ENCODE data around the gene GRIFIN.

GRIFIN gene

GRCh38 chr7:2515424-2516193 is 39.4 kb upstream of the GRIFIN start:
- no peaks in the 10 kb centered on the region for H3K9me3 ChIP-seq (replicated peaks in 1 of 11)
- H3K27ac ChIP-seq: peak overlapping the region in 8 of 11 experiments; percentile 6 to 85 (median 47); a peak in 9 of 22 replicates
- TF ChIP-seq Cebpa-rat (IDR thresholded peaks at IDR 0.05): no peak
- H3K4me2 ChIP-seq: peak overlapping the region in 10 of 11 experiments; percentile 8 to 100 (median 96); a peak in 18 of 22 replicates
- peak overlapping the region in 6 of 11 experiments; percentile 12 to 45 (median 40); a peak in 6 of 22 replicates for H3K9ac ChIP-seq
- H3K27me3 ChIP-seq: no peaks in the 10 kb centered on the region
- no peak overlapping the region for H3K4me3 ChIP-seq
- peaks cover 0 to 10% (median 8%) of the 10 kb centered on the region in 11 experiments; a peak in 19 of 22 replicates for H4K20me1 ChIP-seq
- H3K36me3 ChIP-seq: no peaks in the 10 kb centered on the region
- peaks cover 54 to 87% (median 83%) of the 10 kb centered on the region in 10 experiments for H3K4me1 ChIP-seq

- Histone ChIP-seq H3K9ac (no peak overlapping the region), H3K4me3 (no peak overlapping the region), H3K27me3 (0 out of 22 replicates have a peak, but pooled peaks cover 0 to under 1% (median 0%) of the 10 kb centered on the region in 11 experiments), H4K20me1 (peaks cover 0 to 1% (median 0%) of the 10 kb centered on the region in 11 experiments; a peak in 2 of 22 replicates), H3K4me2 (peak overlapping the region in 7 of 11 experiments; percentile 87 to 100 (median 96); a peak in 4 of 22 replicates), H3K9me3 (replicated peaks in 1 of 11) (no peaks in the 10 kb centered on the region), H3K36me3 (no peaks in the 10 kb centered on the region), H3K27ac (peak overlapping the region in 2 of 11 experiments; percentile 82 to 96; a peak in 2 of 22 replicates), H3K4me1 (peaks cover 57 to 89% (median 87%) of the 10 kb centered on the region in 10 experiments)
- no peak for TF ChIP-seq Cebpa-rat (IDR thresholded peaks at IDR 0.05)
Measured at GRCh38 chr7:2514473-2515423, 38.5 kb upstream of the GRIFIN start.

GRCh38 chr7:2513702-2514101 is 37.5 kb upstream of the GRIFIN start:
- peak overlapping the region in 3 of 11 experiments; percentile 22 to 88 (median 29); a peak in 4 of 22 replicates for H3K9ac ChIP-seq
- peaks cover 0 to 6% (median 0%) of the 10 kb centered on the region in 11 experiments; a peak in 1 of 22 replicates for H3K27me3 ChIP-seq
- no peaks in the 10 kb centered on the region for H4K20me1 ChIP-seq
- peak overlapping the region in 7 of 11 experiments; percentile 31 to 99 (median 95); a peak in 12 of 22 replicates for H3K27ac ChIP-seq
- H3K36me3 ChIP-seq: no peaks in the 10 kb centered on the region
- no peak for TF ChIP-seq Cebpa-rat (IDR thresholded peaks at IDR 0.05)
- peaks cover 64 to 94% (median 91%) of the 10 kb centered on the region in 10 experiments for H3K4me1 ChIP-seq
- H3K4me3 ChIP-seq: no peak overlapping the region
- H3K4me2 ChIP-seq: peak overlapping the region in 10 of 11 experiments; percentile 88 to 98 (median 96); a peak in 19 of 22 replicates
- H3K9me3 ChIP-seq (replicated peaks in 1 of 11): no peaks in the 10 kb centered on the region

- Histone ChIP-seq H3K36me3 (no peaks in the 10 kb centered on the region), H3K9me3 (replicated peaks in 1 of 11) (no peaks in the 10 kb centered on the region), H3K4me1 (peaks cover 65 to 94% (median 91%) of the 10 kb centered on the region in 10 experiments), H3K9ac (peak overlapping the region in 8 of 11 experiments; percentile 82 to 90 (median 88); a peak in 17 of 22 replicates), H4K20me1 (no peaks in the 10 kb centered on the region), H3K27ac (peak overlapping the region in 9 of 11 experiments; percentile 88 to 99 (median 96); a peak in 17 of 22 replicates), H3K27me3 (peaks cover 0 to 6% (median 0%) of the 10 kb centered on the region in 11 experiments; a peak in 1 of 22 replicates), H3K4me3 (peak overlapping the region in 1 of 10 experiments; percentile 61; a peak in 3 of 20 replicates), H3K4me2 (peak overlapping the region; percentile 84 to 98 (median 95))
- TF ChIP-seq Cebpa-rat (IDR thresholded peaks at IDR 0.05): no peak
Measured at GRCh38 chr7:2512713-2513112, 36.5 kb upstream of the GRIFIN start.

- Histone ChIP-seq H3K4me3 (peak overlapping the region in 8 of 10 experiments; percentile 35 to 61 (median 51); a peak in 12 of 20 replicates), H3K9me3 (replicated peaks in 1 of 11) (no peaks in the 10 kb centered on the region), H3K4me1 (peaks cover 63 to 94% (median 91%) of the 10 kb centered on the region in 10 experiments), H3K4me2 (peak overlapping the region; percentile 84 to 98 (median 95)), H3K36me3 (no peaks in the 10 kb centered on the region), H3K27me3 (peaks cover 0 to 6% (median 0%) of the 10 kb centered on the region in 11 experiments; a peak in 1 of 22 replicates), H3K9ac (peak overlapping the region; percentile 15 to 90 (median 85); a peak in 19 of 22 replicates), H4K20me1 (no peaks in the 10 kb centered on the region), H3K27ac (peak overlapping the region; percentile 3 to 99 (median 95); a peak in 21 of 22 replicates)
- TF ChIP-seq Cebpa-rat (IDR thresholded peaks at IDR 0.05): no peak
Measured at GRCh38 chr7:2512179-2512661, 36.0 kb upstream of the GRIFIN start.

GRCh38 chr7:2511769-2512168 is 35.6 kb upstream of the GRIFIN start:
- Histone ChIP-seq H3K4me1 (peaks cover 58 to 94% (median 91%) of the 10 kb centered on the region in 10 experiments), H3K27me3 (peaks cover 0 to 6% (median 0%) of the 10 kb centered on the region in 11 experiments; a peak in 1 of 22 replicates), H3K9ac (peak overlapping the region; percentile 15 to 90 (median 85); a peak in 21 of 22 replicates), H3K27ac (peak overlapping the region; percentile 3 to 99 (median 95); a peak in 21 of 22 replicates), H3K9me3 (replicated peaks in 1 of 11) (no peaks in the 10 kb centered on the region), H3K4me2 (peak overlapping the region; percentile 84 to 98 (median 95)), H3K36me3 (no peaks in the 10 kb centered on the region), H4K20me1 (no peaks in the 10 kb centered on the region), H3K4me3 (peak overlapping the region in 9 of 10 experiments; percentile 5 to 61 (median 51); a peak in 16 of 20 replicates)
- TF ChIP-seq Cebpa-rat (IDR thresholded peaks at IDR 0.05): no peak

GRCh38 chr7:2510909-2511768 is 34.9 kb upstream of the GRIFIN start:
- peak overlapping the region in 9 of 10 experiments; percentile 5 to 61 (median 51); a peak in 17 of 20 replicates for H3K4me3 ChIP-seq
- H3K9ac ChIP-seq: peak overlapping the region; percentile 15 to 90 (median 85); a peak in 21 of 22 replicates
- H3K36me3 ChIP-seq: no peaks in the 10 kb centered on the region
- H3K27me3 ChIP-seq: peaks cover 0 to 6% (median 0%) of the 10 kb centered on the region in 11 experiments; a peak in 1 of 22 replicates
- no peaks in the 10 kb centered on the region for H3K9me3 ChIP-seq (replicated peaks in 1 of 11)
- peaks cover 57 to 94% (median 91%) of the 10 kb centered on the region in 10 experiments for H3K4me1 ChIP-seq
- TF ChIP-seq Cebpa-rat (IDR thresholded peaks at IDR 0.05): no peak
- peak overlapping the region; percentile 3 to 99 (median 95); a peak in 21 of 22 replicates for H3K27ac ChIP-seq
- no peaks in the 10 kb centered on the region for H4K20me1 ChIP-seq
- peak overlapping the region; percentile 84 to 98 (median 95) for H3K4me2 ChIP-seq

All from BLaER1 treated with 17β-estradiol and CSF1 and Interleukin-3, amounts not matched to agents 10 nM and 100 nM (cell line).